Calu3 (cell line): Measurements from ENCODE around the gene ACTL6B. TPM values are rescaled to one million over a fixed set of nuclear protein-coding genes. Genes with fewer than 3 reads are reported as not detected.
A peak's percentile ranks its signal among the peaks of the same experiment; 100 is the strongest.

ENCODE experiments used
- BruUV-seq: library from RNA; stranded (reverse); fragments of 400-500 nt; replicated peaks from 2 replicates; lab custom pipeline; 2021; lab: Mats Ljungman, UMichigan
- CTCF ChIA-PET: fragments of 300-600 bp; sonication (Branson Sonifier 250); formaldehyde crosslinking; loops from one replicate; lab custom pipeline; 2022; ENCODE audit warnings: antibody characterized with exemption; lab: Charles Lee
- DNase-seq: peaks from one replicate; pipeline ENCODE4 v3.0.0; 2022
- H3K27ac Mint-ChIP-seq: one replicate; pipeline ENCODE4 v1.8.0; 2022; ENCODE audit warnings: mixed read lengths; ENCODE audit not compliant: unreplicated experiment
- H3K27me3 Mint-ChIP-seq: one replicate; pipeline ENCODE4 v1.8.0; 2022; ENCODE audit warnings: mixed read lengths; ENCODE audit not compliant: unreplicated experiment
- H3K36me3 Mint-ChIP-seq: one replicate; pipeline ENCODE4 v1.8.0; 2022; ENCODE audit warnings: mild to moderate bottlenecking, moderate library complexity, mixed read lengths; ENCODE audit not compliant: insufficient read depth, unreplicated experiment
- H3K4me1 Mint-ChIP-seq: one replicate; pipeline ENCODE4 v1.8.0; 2022; ENCODE audit warnings: mild to moderate bottlenecking, low read depth, mixed read lengths; ENCODE audit not compliant: unreplicated experiment
- H3K4me3 Mint-ChIP-seq: one replicate; pipeline ENCODE4 v1.8.0; 2022; ENCODE audit warnings: mild to moderate bottlenecking, low read depth, moderate library complexity, mixed read lengths; ENCODE audit not compliant: unreplicated experiment
- H3K9me3 Mint-ChIP-seq: one replicate; pipeline ENCODE4 v1.8.0; 2022; ENCODE audit warnings: low read depth, mixed read lengths; ENCODE audit not compliant: unreplicated experiment
- intact Hi-C: fragments of 100-400 bp; cut with micrococcal nuclease; formaldehyde crosslinking; loops from one replicate; pipeline ENCODE4 v1.10.0; 2022; ENCODE audit not compliant: unreplicated experiment
- total RNA-seq: library from RNA; stranded (reverse); gene quantifications from 2 replicates; pipeline ENCODE4 v1.2.3, GENCODE V29; 2022
- TF ChIP-seq, protein P1 (sequence below): fragments of 200-600 bp; IDR thresholded peaks from one replicate; pipeline ENCODE4 v1.8.0; 2022; ENCODE audit warnings: antibody characterized with exemption; ENCODE audit not compliant: unreplicated experiment

The ACTL6B gene
- total RNA-seq, 1 experiment from 2014 or later: not detected

DNA sequence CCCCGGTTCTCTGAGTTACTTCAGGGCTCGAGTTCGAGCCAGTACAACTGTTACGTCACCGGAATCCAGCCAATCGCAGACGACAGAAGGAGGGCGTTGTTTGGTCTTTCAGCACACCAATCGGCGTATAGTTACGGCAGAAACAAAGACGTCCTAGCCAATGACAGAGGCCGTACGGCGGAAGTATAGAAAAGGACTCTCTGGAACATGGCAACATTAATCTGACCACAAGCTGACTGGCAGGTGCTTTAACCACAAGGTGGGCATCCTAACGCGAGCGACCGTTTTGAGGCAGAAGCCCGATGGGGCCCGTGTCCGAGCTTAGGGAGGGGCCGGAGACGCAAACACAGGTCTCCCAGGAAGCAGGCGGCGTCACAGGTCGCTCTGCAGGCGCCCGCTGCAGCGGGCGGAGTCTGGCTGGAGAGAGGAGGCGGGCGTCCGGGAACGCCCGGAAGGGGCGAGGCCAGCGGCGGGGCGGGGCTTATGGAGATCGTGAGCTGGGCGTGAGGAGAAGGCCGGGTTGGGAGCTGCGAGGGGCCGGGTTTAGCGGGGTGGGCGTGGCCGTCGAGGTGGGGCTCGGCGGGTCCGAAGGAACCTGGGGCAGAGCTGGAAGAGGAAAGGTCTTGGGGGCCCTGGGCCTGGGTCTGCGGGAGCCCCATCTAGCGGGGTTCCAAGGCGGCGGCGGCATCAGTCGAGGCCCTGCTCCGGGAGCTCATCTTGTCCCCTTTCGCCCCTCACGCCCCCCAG, 44.1 kb downstream of the ACTL6B start, which contains the start of gene MOSPD3:
MOSPD3 (plus strand) TSS at position 558 of the 747 bp plus-strand sequence. CDS start 252 bp downstream, outside the sequence.
- intact Hi-C loops: no loop called here
- CTCF ChIA-PET: interaction anchor here (0.5 to 1.6 kb wide), 6 partner anchors 11 to 93 kb away, joined by 3 to 7 read pairs (median 4); no protein-coding TSS in a partner anchor
- DNase-seq: peak; percentile 96
- no TSS peak for BruUV-seq
- Mint-ChIP-seq H3K9me3 (no peaks in the 10 kb centered on the region), H3K4me3 (peak within 1 kb of the TSS; percentile 97), H3K27me3 (no peaks in the 10 kb centered on the region), H3K27ac (peak within 1 kb of the TSS; percentile 97), H3K36me3 (peaks cover 24% of the 10 kb centered on the region), H3K4me1 (no peaks in the 10 kb centered on the region)
- TF ChIP-seq, protein P1, sequence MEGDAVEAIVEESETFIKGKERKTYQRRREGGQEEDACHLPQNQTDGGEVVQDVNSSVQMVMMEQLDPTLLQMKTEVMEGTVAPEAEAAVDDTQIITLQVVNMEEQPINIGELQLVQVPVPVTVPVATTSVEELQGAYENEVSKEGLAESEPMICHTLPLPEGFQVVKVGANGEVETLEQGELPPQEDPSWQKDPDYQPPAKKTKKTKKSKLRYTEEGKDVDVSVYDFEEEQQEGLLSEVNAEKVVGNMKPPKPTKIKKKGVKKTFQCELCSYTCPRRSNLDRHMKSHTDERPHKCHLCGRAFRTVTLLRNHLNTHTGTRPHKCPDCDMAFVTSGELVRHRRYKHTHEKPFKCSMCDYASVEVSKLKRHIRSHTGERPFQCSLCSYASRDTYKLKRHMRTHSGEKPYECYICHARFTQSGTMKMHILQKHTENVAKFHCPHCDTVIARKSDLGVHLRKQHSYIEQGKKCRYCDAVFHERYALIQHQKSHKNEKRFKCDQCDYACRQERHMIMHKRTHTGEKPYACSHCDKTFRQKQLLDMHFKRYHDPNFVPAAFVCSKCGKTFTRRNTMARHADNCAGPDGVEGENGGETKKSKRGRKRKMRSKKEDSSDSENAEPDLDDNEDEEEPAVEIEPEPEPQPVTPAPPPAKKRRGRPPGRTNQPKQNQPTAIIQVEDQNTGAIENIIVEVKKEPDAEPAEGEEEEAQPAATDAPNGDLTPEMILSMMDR: no peak

DNA sequence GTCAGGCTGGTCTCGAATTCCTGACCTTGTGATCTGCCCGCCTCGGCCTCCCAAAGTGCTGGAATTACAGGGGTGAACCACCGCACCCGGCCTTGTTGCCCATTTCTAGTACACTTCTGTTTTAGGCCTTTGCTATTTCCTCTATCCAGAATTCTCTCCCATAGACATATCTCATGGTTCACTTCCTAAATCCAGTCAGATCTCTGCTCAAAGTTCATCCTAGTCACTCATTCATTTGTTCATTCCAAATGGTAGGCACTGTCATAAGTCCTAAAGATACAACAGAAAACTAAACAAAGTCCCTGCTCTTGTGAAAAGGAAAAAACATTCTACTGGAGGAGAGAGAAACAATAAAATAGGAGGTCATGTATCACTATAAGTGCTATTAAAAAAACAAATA, 46.3 kb downstream of the ACTL6B start:
- H3K27me3 Mint-ChIP-seq: no peaks in the 10 kb centered on the region
- TF ChIP-seq, protein P1: no peak
- H3K36me3 Mint-ChIP-seq: peaks cover 29% of the 10 kb centered on the region
- no peak overlapping the region for H3K27ac Mint-ChIP-seq
- intact Hi-C loops: no loop called here
- no peaks in the 10 kb centered on the region for H3K9me3 Mint-ChIP-seq
- no TSS peak for BruUV-seq
- CTCF ChIA-PET: no interaction called here
- H3K4me1 Mint-ChIP-seq: no peaks in the 10 kb centered on the region
- no peak for DNase-seq
- H3K4me3 Mint-ChIP-seq: no peak overlapping the region

GRCh38 chr7:100607111-100607510, 49.1 kb downstream of the ACTL6B start:
- H3K4me3 Mint-ChIP-seq: no peak overlapping the region
- no peak overlapping the region for H3K27ac Mint-ChIP-seq
- H3K4me1 Mint-ChIP-seq: no peaks in the 10 kb centered on the region
- intact Hi-C loops: no loop called here
- CTCF ChIA-PET: no interaction called here
- peaks cover 26% of the 10 kb centered on the region for H3K36me3 Mint-ChIP-seq
- BruUV-seq: no TSS peak
- no peak for DNase-seq
- no peaks in the 10 kb centered on the region for H3K9me3 Mint-ChIP-seq
- TF ChIP-seq, protein P1: no peak
- no peaks in the 10 kb centered on the region for H3K27me3 Mint-ChIP-seq

GRCh38 chr7:100606313-100606712, 49.9 kb downstream of the ACTL6B start:
- Mint-ChIP-seq H3K4me3 (no peak overlapping the region), H3K4me1 (no peaks in the 10 kb centered on the region), H3K27me3 (no peaks in the 10 kb centered on the region), H3K27ac (no peak overlapping the region), H3K36me3 (peaks cover 18% of the 10 kb centered on the region), H3K9me3 (no peaks in the 10 kb centered on the region)
- BruUV-seq: no TSS peak
- TF ChIP-seq, protein P1: no peak
- intact Hi-C loops: no loop called here
- CTCF ChIA-PET: no interaction called here
- DNase-seq: no peak
